GM23338 (cell line): ENCODE measurements around the gene DAND5.

Experiments
- EZH2 ChIP-seq: fragments of 200-600 bp; sonication (generic); IDR thresholded peaks from one replicate; pipeline ENCODE4 v1.8.0; 2017; ENCODE audit warnings: antibody characterized with exemption, mild to moderate bottlenecking, low read depth; ENCODE audit not compliant: unreplicated experiment
- JUNB ChIP-seq: IDR thresholded peaks from one replicate; pipeline ENCODE4 v1.6.1; 2016; ENCODE audit warnings: antibody characterized with exemption; ENCODE audit not compliant: unreplicated experiment
- POLR2AphosphoS5 ChIP-seq: IDR thresholded peaks from 2 replicates; pipeline ENCODE4 v1.6.1; 2016; ENCODE audit warnings: antibody characterized with exemption, low read depth
- TF ChIP-seq, protein P1 (sequence below), 2 experiments: fragments of 200-600 bp in 1 of 2; sonication (generic) in 1 of 2; conservative IDR thresholded peaks; 2 replicates each; pipeline versions ENCODE4 v1.5.1 to v1.6.1; 2016 to 2017; ENCODE audit warnings: antibody characterized with exemption in 2 of 2, low read depth in 2 of 2, mild to moderate bottlenecking in 2 of 2, moderate library complexity in 1 of 2

DNA sequence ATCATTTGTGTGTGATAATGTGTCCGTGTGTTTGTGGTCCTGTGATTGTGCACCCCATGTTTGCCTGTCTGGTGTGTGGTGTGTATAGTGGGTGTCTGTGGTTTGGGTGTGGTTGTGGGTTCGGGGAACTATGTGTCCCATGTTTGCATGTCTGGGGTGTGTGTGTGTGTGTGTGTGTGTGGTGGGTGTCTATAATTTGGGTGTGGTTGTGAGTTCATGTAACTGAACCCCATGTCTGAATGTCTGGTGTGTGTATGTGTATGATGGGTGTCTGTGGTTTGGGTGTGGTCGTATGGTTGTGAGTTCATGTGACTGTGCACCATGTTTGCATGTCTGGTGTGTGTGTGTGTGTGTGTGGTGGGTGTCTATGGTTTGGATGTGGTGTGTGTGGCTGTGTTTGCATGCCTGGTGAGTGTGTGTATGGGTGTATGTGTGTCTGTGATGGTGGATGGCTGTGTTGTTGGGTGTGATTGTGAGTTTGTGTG, 14.8 kb downstream of the DAND5 start:
- TF ChIP-seq EZH2 (no peak), POLR2AphosphoS5 (no peak), JUNB (no peak)
- TF ChIP-seq, protein P1, sequence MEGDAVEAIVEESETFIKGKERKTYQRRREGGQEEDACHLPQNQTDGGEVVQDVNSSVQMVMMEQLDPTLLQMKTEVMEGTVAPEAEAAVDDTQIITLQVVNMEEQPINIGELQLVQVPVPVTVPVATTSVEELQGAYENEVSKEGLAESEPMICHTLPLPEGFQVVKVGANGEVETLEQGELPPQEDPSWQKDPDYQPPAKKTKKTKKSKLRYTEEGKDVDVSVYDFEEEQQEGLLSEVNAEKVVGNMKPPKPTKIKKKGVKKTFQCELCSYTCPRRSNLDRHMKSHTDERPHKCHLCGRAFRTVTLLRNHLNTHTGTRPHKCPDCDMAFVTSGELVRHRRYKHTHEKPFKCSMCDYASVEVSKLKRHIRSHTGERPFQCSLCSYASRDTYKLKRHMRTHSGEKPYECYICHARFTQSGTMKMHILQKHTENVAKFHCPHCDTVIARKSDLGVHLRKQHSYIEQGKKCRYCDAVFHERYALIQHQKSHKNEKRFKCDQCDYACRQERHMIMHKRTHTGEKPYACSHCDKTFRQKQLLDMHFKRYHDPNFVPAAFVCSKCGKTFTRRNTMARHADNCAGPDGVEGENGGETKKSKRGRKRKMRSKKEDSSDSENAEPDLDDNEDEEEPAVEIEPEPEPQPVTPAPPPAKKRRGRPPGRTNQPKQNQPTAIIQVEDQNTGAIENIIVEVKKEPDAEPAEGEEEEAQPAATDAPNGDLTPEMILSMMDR (conservative IDR thresholded peaks at IDR 0.05; ENCODE audit: low read depth in 2 of 2), result no peak
